Fibroblast of skin of abdomen (primary cell): ENCODE results near the gene ADGRG1.
A peak's percentile ranks its signal among the peaks of the same experiment; 100 is the strongest.

ENCODE experiments used
- DNase-seq: peaks from one replicate; pipeline ENCODE4 v3.0.0-alpha.2; 2013

ADGRG1 gene

GRCh38 chr16:57620335-57621231 is 7.8 kb upstream of the ADGRG1 start:
- DNase-seq, result no peak

- DNase-seq, result no peak
Observed at GRCh38 chr16:57621521-57622271, 6.7 kb upstream of the ADGRG1 start.

- no peak for DNase-seq
Observed at GRCh38 chr16:57622361-57623250, 5.8 kb upstream of the ADGRG1 start.

- DNase-seq, result peak; percentile 54
Observed at GRCh38 chr16:57623251-57624043, 5.0 kb upstream of the ADGRG1 start.

- DNase-seq, result peak; percentile 29
Observed at GRCh38 chr16:57624044-57624688, 4.3 kb upstream of the ADGRG1 start.

- DNase-seq, result no peak
Observed at GRCh38 chr16:57624806-57625500, 3.5 kb upstream of the ADGRG1 start.

GRCh38 chr16:57626420-57627170 is 1.8 kb upstream of the ADGRG1 start:
- DNase-seq, result no peak

- DNase-seq, result peak; percentile 79
Observed at GRCh38 chr16:57627184-57627871, 1.1 kb upstream of the ADGRG1 start.

- no peak for DNase-seq
Observed at GRCh38 chr16:57628783-57629293, 408 bp downstream of the ADGRG1 start.

GRCh38 chr16:57629516-57630406 is 1.3 kb downstream of the ADGRG1 start:
- DNase-seq, result no peak

- DNase-seq, result no peak
Observed at GRCh38 chr16:57630407-57630797, 2.0 kb downstream of the ADGRG1 start.

- no peak for DNase-seq
Observed at GRCh38 chr16:57630931-57631845, 2.8 kb downstream of the ADGRG1 start.

- DNase-seq, result no peak
Observed at GRCh38 chr16:57632568-57632967, 4.1 kb downstream of the ADGRG1 start.

- no peak for DNase-seq
Observed at GRCh38 chr16:57633383-57634064, 5.1 kb downstream of the ADGRG1 start.

GRCh38 chr16:57634171-57634570 is 5.7 kb downstream of the ADGRG1 start:
- DNase-seq, result peak; percentile 56
